ENCODE results near the gene PYCARD. TPM values are rescaled to one million over a fixed set of nuclear protein-coding genes. Genes with fewer than 3 reads are reported as not detected.
"Not testable (repeated sequence)": the region's sequence is repeated elsewhere in the genome, so short reads cannot be mapped to it uniquely, and the experiment has no call there.

PYCARD gene
- 10 to 100 TPM; 51.7 to 79.2 TPM for polyA plus RNA-seq

- Histone ChIP-seq H3K36me3 (ENCODE audit: control insufficient read depth in 2 of 2, insufficient read depth in 2 of 2, low read length in 1 of 2) (peaks cover 0 to 4% of the 10 kb centered on the region in 2 donors), H3K27ac (ENCODE audit: low read depth in 2 of 2, low read length in 1 of 2) (peak within 1 kb of the TSS; percentile 73 to 85), H3K27me3 (ENCODE audit: control insufficient read depth in 1 of 2, insufficient read depth in 2 of 2, low read length in 2 of 2) (no peaks in the 10 kb centered on the region), H3K4me3 (ENCODE audit: low read depth in 1 of 2, low read length in 2 of 2) (peak within 1 kb of the TSS; percentile 65 to 74), H3K4me1 (ENCODE audit: control insufficient read depth in 2 of 2, insufficient read depth in 2 of 2, low read length in 1 of 2) (peaks cover 3 to 13% of the 10 kb centered on the region in 2 donors), H3K9me3 (ENCODE audit: control insufficient read depth in 2 of 2, insufficient read depth in 1 of 2, low read depth in 1 of 2, low read length in 1 of 2) (no peaks in the 10 kb centered on the region)
- WGBS, 2 donors: 4 to 6% methylated on average over 60 to 69 of the region's 69 CpGs
Observed at GRCh38 chr16:31202414-31203375, at the start of gene PYCARD. Gene PYCARD (minus strand): TSS chr16:31202760. CDS start chr16:31202690, 70 bp downstream.

GRCh38 chr16:31251435-31251834 lies 48.9 kb upstream of the PYCARD start:
- Histone ChIP-seq H3K27ac (ENCODE audit: low read depth in 2 of 2, low read length in 1 of 2) (no peak overlapping the region), H3K27me3 (ENCODE audit: control insufficient read depth in 1 of 2, insufficient read depth in 2 of 2, low read length in 2 of 2) (no peaks in the 10 kb centered on the region)

GRCh38 chr16:31250782-31251384 lies 48.3 kb upstream of the PYCARD start:
- Histone ChIP-seq H3K4me1 (ENCODE audit: control insufficient read depth in 2 of 2, insufficient read depth in 2 of 2, low read length in 1 of 2) (peaks cover 0 to 7% of the 10 kb centered on the region in 2 donors), H3K36me3 (ENCODE audit: control insufficient read depth in 2 of 2, insufficient read depth in 2 of 2, low read length in 1 of 2) (no peaks in the 10 kb centered on the region), H3K4me3 (ENCODE audit: low read depth in 1 of 2, low read length in 2 of 2) (no peak overlapping the region), H3K9me3 (ENCODE audit: control insufficient read depth in 2 of 2, insufficient read depth in 1 of 2, low read depth in 1 of 2, low read length in 1 of 2) (no peaks in the 10 kb centered on the region), H3K27me3 (ENCODE audit: control insufficient read depth in 1 of 2, insufficient read depth in 2 of 2, low read length in 2 of 2) (no peaks in the 10 kb centered on the region), H3K27ac (ENCODE audit: low read depth in 2 of 2, low read length in 1 of 2) (no peak overlapping the region)
- 87 to 92% methylated on average over 7 of the region's 7 CpGs for WGBS, 2 donors

More at GRCh38 chr16:31251435-31251834, 48.9 kb upstream of the PYCARD start:
- WGBS, 2 donors: 96 to 99% methylated on average over 5 of the region's 5 CpGs
- no peaks in the 10 kb centered on the region for H3K9me3 ChIP-seq (ENCODE audit: control insufficient read depth in 2 of 2, insufficient read depth in 1 of 2, low read depth in 1 of 2, low read length in 1 of 2)
- peaks cover 0 to 7% of the 10 kb centered on the region in 2 donors for H3K4me1 ChIP-seq (ENCODE audit: control insufficient read depth in 2 of 2, insufficient read depth in 2 of 2, low read length in 1 of 2)
- no peak overlapping the region for H3K4me3 ChIP-seq (ENCODE audit: low read depth in 1 of 2, low read length in 2 of 2)
- H3K36me3 ChIP-seq (ENCODE audit: control insufficient read depth in 2 of 2, insufficient read depth in 2 of 2, low read length in 1 of 2): no peaks in the 10 kb centered on the region

GRCh38 chr16:31248344-31248743 lies 45.8 kb upstream of the PYCARD start:
- Histone ChIP-seq H3K9me3 (ENCODE audit: control insufficient read depth in 2 of 2, insufficient read depth in 1 of 2, low read depth in 1 of 2, low read length in 1 of 2) (no peaks in the 10 kb centered on the region), H3K27me3 (ENCODE audit: control insufficient read depth in 1 of 2, insufficient read depth in 2 of 2, low read length in 2 of 2) (no peaks in the 10 kb centered on the region), H3K36me3 (ENCODE audit: control insufficient read depth in 2 of 2, insufficient read depth in 2 of 2, low read length in 1 of 2) (no peaks in the 10 kb centered on the region), H3K4me1 (ENCODE audit: control insufficient read depth in 2 of 2, insufficient read depth in 2 of 2, low read length in 1 of 2) (peaks cover 0 to 7% of the 10 kb centered on the region in 2 donors), H3K27ac (ENCODE audit: low read depth in 2 of 2, low read length in 1 of 2) (peak overlapping the region in 1 of 2 donors; percentile 11), H3K4me3 (ENCODE audit: low read depth in 1 of 2, low read length in 2 of 2) (no peak overlapping the region)
- 43 to 55% methylated on average over 5 of the region's 5 CpGs for WGBS, 2 donors

GRCh38 chr16:31246296-31246695 lies 43.7 kb upstream of the PYCARD start:
- no peak overlapping the region for H3K4me3 ChIP-seq (ENCODE audit: low read depth in 1 of 2, low read length in 2 of 2)

GRCh38 chr16:31245598-31245997 lies 43.0 kb upstream of the PYCARD start:
- H3K4me3 ChIP-seq (ENCODE audit: low read depth in 1 of 2, low read length in 2 of 2); H3K27me3 ChIP-seq (ENCODE audit: control insufficient read depth in 1 of 2, insufficient read depth in 2 of 2, low read length in 2 of 2): not testable (repeated sequence)

More at GRCh38 chr16:31246296-31246695, 43.7 kb upstream of the PYCARD start:
- Histone ChIP-seq H3K27me3 (ENCODE audit: control insufficient read depth in 1 of 2, insufficient read depth in 2 of 2, low read length in 2 of 2) (no peaks in the 10 kb centered on the region), H3K36me3 (ENCODE audit: control insufficient read depth in 2 of 2, insufficient read depth in 2 of 2, low read length in 1 of 2) (no peaks in the 10 kb centered on the region), H3K27ac (ENCODE audit: low read depth in 2 of 2, low read length in 1 of 2) (no peak overlapping the region), H3K4me1 (ENCODE audit: control insufficient read depth in 2 of 2, insufficient read depth in 2 of 2, low read length in 1 of 2) (peaks cover 0 to 3% of the 10 kb centered on the region in 2 donors), H3K9me3 (ENCODE audit: control insufficient read depth in 2 of 2, insufficient read depth in 1 of 2, low read depth in 1 of 2, low read length in 1 of 2) (no peaks in the 10 kb centered on the region)
- WGBS, 2 donors: 92 to 94% methylated on average over 3 of the region's 3 CpGs

GRCh38 chr16:31243734-31244670 lies 41.4 kb upstream of the PYCARD start:
- Histone ChIP-seq H3K27ac (ENCODE audit: low read depth in 2 of 2, low read length in 1 of 2) (no peak overlapping the region), H3K27me3 (ENCODE audit: control insufficient read depth in 1 of 2, insufficient read depth in 2 of 2, low read length in 2 of 2) (no peaks in the 10 kb centered on the region), H3K4me3 (ENCODE audit: low read depth in 1 of 2, low read length in 2 of 2) (no peak overlapping the region), H3K4me1 (ENCODE audit: control insufficient read depth in 2 of 2, insufficient read depth in 2 of 2, low read length in 1 of 2) (peaks cover 0 to 3% of the 10 kb centered on the region in 2 donors), H3K9me3 (ENCODE audit: control insufficient read depth in 2 of 2, insufficient read depth in 1 of 2, low read depth in 1 of 2, low read length in 1 of 2) (no peaks in the 10 kb centered on the region), H3K36me3 (ENCODE audit: control insufficient read depth in 2 of 2, insufficient read depth in 2 of 2, low read length in 1 of 2) (no peaks in the 10 kb centered on the region)
- WGBS, 2 donors: 63% methylated on average over 8 to 9 of the region's 9 CpGs

More at GRCh38 chr16:31245598-31245997, 43.0 kb upstream of the PYCARD start:
- not testable (repeated sequence) for H3K27ac ChIP-seq (ENCODE audit: low read depth in 2 of 2, low read length in 1 of 2); H3K9me3 ChIP-seq (ENCODE audit: control insufficient read depth in 2 of 2, insufficient read depth in 1 of 2, low read depth in 1 of 2, low read length in 1 of 2); H3K4me1 ChIP-seq (ENCODE audit: control insufficient read depth in 2 of 2, insufficient read depth in 2 of 2, low read length in 1 of 2); H3K36me3 ChIP-seq (ENCODE audit: control insufficient read depth in 2 of 2, insufficient read depth in 2 of 2, low read length in 1 of 2)
- 62 to 63% methylated on average over 8 of the region's 8 CpGs for WGBS, 2 donors

GRCh38 chr16:31242206-31242605 lies 39.6 kb upstream of the PYCARD start:
- 26 to 50% methylated on average over 6 of the region's 6 CpGs for WGBS, 2 donors
- Histone ChIP-seq H3K27ac (ENCODE audit: low read depth in 2 of 2, low read length in 1 of 2) (no peak overlapping the region), H3K36me3 (ENCODE audit: control insufficient read depth in 2 of 2, insufficient read depth in 2 of 2, low read length in 1 of 2) (no peaks in the 10 kb centered on the region), H3K9me3 (ENCODE audit: control insufficient read depth in 2 of 2, insufficient read depth in 1 of 2, low read depth in 1 of 2, low read length in 1 of 2) (no peaks in the 10 kb centered on the region), H3K4me1 (ENCODE audit: control insufficient read depth in 2 of 2, insufficient read depth in 2 of 2, low read length in 1 of 2) (no peaks in the 10 kb centered on the region), H3K27me3 (ENCODE audit: control insufficient read depth in 1 of 2, insufficient read depth in 2 of 2, low read length in 2 of 2) (no peaks in the 10 kb centered on the region), H3K4me3 (ENCODE audit: low read depth in 1 of 2, low read length in 2 of 2) (no peak overlapping the region)

- Histone ChIP-seq H3K4me3 (ENCODE audit: low read depth in 1 of 2, low read length in 2 of 2) (no peak overlapping the region), H3K27ac (ENCODE audit: low read depth in 2 of 2, low read length in 1 of 2) (no peak overlapping the region), H3K4me1 (ENCODE audit: control insufficient read depth in 2 of 2, insufficient read depth in 2 of 2, low read length in 1 of 2) (no peaks in the 10 kb centered on the region), H3K27me3 (ENCODE audit: control insufficient read depth in 1 of 2, insufficient read depth in 2 of 2, low read length in 2 of 2) (no peaks in the 10 kb centered on the region), H3K36me3 (ENCODE audit: control insufficient read depth in 2 of 2, insufficient read depth in 2 of 2, low read length in 1 of 2) (no peaks in the 10 kb centered on the region), H3K9me3 (ENCODE audit: control insufficient read depth in 2 of 2, insufficient read depth in 1 of 2, low read depth in 1 of 2, low read length in 1 of 2) (no peaks in the 10 kb centered on the region)
- WGBS, 2 donors: 80 to 88% methylated on average over 4 of the region's 4 CpGs
Observed at GRCh38 chr16:31238041-31238440, 35.5 kb upstream of the PYCARD start.

Data from esophagus (tissue), 2 donors.